GM19023 (cell line): Measurements from ENCODE around the gene C5orf15.

Source experiments
- ATAC-seq: cut with Tn5 transposase; IDR thresholded peaks from one replicate; pipeline ENCODE4 v1.9.1; 2021; ENCODE audit warnings: mild to moderate bottlenecking, moderate library complexity; ENCODE audit not compliant: unreplicated experiment

The C5orf15 gene

GRCh38 chr5:133925866-133926488, 42.4 kb downstream of the C5orf15 start:
- ATAC-seq, result no peak

- no peak for ATAC-seq
These were observed 43.2 kb downstream of the C5orf15 start for GRCh38 chr5:133925269-133925668.

- no peak for ATAC-seq
These were observed 44.1 kb downstream of the C5orf15 start for GRCh38 chr5:133924221-133924920.

- no peak for ATAC-seq
These were observed 46.4 kb downstream of the C5orf15 start for GRCh38 chr5:133921979-133922378.

- ATAC-seq, result no peak
These were observed 47.4 kb downstream of the C5orf15 start for GRCh38 chr5:133921069-133921468.

- ATAC-seq, result no peak
These were observed 49.0 kb downstream of the C5orf15 start for GRCh38 chr5:133919148-133920136.

- ATAC-seq, result no peak
These were observed 49.7 kb downstream of the C5orf15 start for GRCh38 chr5:133918731-133919130.

GRCh38 chr5:133918316-133918715, 50.1 kb downstream of the C5orf15 start:
- no peak for ATAC-seq

- no peak for ATAC-seq
These were observed 50.6 kb downstream of the C5orf15 start for GRCh38 chr5:133917785-133918184.

GRCh38 chr5:133916914-133917313, 51.5 kb downstream of the C5orf15 start:
- no peak for ATAC-seq

GRCh38 chr5:133916479-133916878, 51.9 kb downstream of the C5orf15 start:
- no peak for ATAC-seq

- no peak for ATAC-seq
These were observed 54.0 kb downstream of the C5orf15 start for GRCh38 chr5:133914434-133914833.

GRCh38 chr5:133913413-133914155, 54.8 kb downstream of the C5orf15 start:
- ATAC-seq, result no peak

GRCh38 chr5:133912951-133913350, 55.5 kb downstream of the C5orf15 start:
- ATAC-seq, result no peak

GRCh38 chr5:133910571-133910970, 57.9 kb downstream of the C5orf15 start:
- ATAC-seq, result no peak

GRCh38 chr5:133909603-133910002, 58.8 kb downstream of the C5orf15 start:
- no peak for ATAC-seq

GRCh38 chr5:133907075-133907474, 61.4 kb downstream of the C5orf15 start:
- ATAC-seq, result no peak

GRCh38 chr5:133906303-133906702, 62.1 kb downstream of the C5orf15 start:
- ATAC-seq, result no peak
